NCI-H2196 treated with DMSO at 0.1 percent for 48 hours (cell line): ENCODE data around the gene GPR137.

Experiments used
- DNase-seq: peaks from one replicate; lab custom pipeline; 2025; ENCODE audit not compliant: unreplicated experiment; lab: John Stamatoyannopoulos, UW

Gene GPR137

DNA sequence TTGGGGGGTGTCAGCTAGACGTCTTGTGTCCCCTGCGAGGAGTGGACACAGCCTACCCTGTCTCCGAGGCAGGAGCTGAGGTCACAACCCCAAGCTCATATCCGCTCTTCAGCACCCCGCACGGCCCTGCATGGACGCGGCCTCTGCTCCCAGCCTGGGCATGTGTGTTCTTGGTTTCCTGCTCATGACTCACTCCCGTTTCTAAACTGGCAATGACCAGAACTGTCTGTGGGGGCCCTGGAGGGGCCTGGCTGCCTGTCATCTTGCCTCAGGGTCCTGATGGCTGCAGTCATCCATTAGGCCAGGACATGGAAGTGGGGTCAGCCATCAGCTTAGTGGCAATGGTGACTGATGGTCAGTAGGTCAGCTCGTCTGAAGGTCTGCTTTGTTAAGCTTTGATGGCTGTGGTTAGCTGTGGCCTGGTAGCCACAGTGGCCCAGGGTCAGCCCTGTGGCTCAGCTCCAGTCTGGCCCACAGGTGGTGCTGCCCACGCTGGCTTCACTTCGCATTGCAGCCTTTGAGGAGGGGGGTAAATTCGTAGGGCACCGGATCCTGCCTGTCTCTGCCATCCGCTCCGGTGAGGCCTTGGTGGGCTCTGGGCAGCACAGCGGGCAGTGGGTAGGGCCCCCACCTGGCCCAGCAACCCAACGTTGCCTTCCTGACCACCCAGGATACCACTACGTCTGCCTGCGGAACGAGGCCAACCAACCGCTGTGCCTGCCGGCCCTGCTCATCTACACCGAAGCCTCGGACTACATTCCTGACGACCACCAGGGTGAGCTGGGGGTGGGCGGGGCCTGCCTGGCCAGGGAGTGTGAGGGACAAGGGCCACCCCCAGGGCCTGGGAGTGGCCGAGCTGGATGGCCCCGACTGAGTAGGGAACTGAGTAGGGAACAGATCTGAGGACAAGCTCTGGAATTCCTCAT is 22.4 kb upstream of the GPR137 start:
- DNase-seq: no peak

GRCh38 chr11:64263947-64264317 is 21.7 kb upstream of the GPR137 start:
- DNase-seq: no peak

DNA sequence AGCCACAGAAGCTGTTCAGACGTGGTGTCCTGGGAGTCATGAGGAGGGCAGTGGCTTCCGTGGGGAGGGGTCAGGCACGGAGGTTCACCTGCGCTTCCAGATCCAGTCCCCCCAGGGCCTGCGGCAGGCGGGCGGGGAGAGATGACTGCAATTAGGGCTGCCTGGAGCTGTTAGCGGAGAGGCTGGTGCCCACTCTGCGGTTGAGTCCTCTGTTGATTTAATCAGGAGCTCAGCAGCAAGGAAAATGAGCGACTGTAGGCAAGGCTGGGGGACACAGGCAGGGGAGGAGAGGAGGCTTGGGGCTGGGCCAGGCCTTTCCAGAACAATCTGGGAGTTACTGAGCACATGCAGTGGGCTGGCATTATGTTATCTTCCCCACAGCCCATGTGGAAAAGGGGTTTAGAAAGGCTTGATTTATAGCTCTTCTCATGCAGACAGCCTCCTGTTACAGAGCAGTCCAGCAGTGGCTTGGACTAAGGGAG is 21.2 kb upstream of the GPR137 start:
- DNase-seq: no peak

- no peak for DNase-seq
Measured at GRCh38 chr11:64265176-64266160, 20.2 kb upstream of the GPR137 start.

DNA sequence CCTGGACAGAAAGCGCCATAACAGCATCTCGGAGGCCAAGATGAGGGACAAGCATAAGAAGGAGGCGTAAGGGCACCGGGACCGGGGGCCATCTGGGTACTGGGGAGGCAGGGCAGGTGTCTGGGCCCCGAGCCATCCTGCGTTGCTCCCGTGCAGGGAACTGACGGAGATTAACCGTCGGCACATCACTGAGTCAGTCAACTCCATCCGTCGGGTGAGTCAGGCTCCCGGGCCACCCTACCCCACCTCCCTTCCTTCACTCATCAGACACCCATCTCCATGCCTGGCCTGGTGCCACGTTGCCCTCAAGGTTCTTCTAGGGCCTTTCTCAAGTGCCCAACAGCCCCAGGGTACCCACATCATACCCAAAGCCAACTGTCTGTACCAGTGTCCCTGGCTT is 19.3 kb upstream of the GPR137 start:
- DNase-seq: no peak

DNA sequence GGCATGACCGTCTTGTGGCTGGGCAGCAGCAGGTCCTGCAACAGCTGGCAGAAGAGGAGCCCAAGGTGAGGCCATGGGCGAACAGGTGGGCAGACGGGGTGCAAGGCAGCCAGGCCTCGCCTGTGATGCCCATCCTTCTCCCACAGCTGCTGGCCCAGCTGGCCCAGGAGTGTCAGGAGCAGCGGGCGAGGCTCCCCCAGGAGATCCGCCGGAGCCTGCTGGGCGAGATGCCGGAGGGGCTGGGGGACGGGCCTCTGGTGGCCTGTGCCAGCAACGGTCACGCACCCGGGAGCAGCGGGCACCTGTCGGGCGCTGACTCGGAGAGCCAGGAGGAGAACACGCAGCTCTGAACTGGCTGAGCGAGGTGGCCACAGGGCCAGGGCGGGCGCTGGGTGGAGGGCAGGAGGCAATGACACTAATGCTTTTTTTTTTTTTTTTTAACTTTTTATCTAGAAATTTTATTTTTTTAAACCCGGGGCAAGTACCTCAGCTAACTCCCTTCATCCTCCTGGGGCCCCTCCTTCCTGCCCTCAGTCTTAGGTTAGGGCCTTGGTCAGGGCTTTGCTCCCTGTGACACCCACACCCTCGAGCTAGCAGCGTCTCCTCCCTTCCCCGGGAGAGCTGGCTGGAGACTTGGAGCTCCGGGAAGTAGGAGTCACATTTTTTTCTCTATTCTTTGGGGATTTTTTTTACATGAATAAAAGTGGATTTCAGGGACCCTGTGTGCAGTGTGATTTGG is 18.3 kb upstream of the GPR137 start:
- DNase-seq: no peak

GRCh38 chr11:64268025-64268892 is 17.4 kb upstream of the GPR137 start:
- peak; percentile 61 for DNase-seq

GRCh38 chr11:64268893-64269539 is 16.6 kb upstream of the GPR137 start:
- DNase-seq: no peak

DNA sequence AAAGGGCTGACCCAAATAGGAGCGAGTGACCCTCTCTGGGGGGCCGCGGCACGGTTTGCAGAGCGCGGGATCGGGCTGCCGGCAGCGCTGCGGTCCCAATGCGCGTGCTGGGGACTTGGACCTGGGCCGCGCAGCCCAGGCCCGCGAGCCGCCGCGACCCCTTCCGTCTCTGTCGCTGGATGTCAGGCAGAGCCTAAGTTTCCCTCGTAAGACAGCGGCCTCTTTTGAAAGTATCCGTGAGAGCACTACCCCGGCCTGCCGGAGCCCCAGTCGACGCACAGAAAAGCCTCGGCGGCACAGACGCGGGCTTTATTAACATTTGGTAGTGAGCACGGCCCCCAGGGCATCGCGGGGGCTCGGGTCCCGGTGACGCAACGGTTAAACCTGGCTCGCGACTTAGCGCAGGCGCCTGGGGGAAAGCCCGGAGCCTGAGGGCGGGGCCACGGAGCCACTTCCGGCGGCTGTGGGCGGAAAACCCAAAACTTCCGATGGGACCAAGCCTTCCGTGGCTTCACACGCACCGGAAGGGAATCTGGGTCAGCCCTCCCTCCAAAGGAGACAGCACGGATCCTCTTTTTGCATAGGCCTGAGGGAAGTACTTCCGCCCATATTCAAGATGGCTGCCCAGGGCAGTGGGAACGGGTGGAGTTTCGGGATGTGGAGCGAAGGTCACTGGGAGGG is 16.0 kb upstream of the GPR137 start:
- peak; percentile 99 for DNase-seq

- DNase-seq: no peak
Measured at GRCh38 chr11:64275031-64275800, 10.4 kb upstream of the GPR137 start.

GRCh38 chr11:64275841-64276240 is 9.8 kb upstream of the GPR137 start:
- no peak for DNase-seq

- no peak for DNase-seq
Measured at GRCh38 chr11:64276653-64277431, 8.8 kb upstream of the GPR137 start.

DNA sequence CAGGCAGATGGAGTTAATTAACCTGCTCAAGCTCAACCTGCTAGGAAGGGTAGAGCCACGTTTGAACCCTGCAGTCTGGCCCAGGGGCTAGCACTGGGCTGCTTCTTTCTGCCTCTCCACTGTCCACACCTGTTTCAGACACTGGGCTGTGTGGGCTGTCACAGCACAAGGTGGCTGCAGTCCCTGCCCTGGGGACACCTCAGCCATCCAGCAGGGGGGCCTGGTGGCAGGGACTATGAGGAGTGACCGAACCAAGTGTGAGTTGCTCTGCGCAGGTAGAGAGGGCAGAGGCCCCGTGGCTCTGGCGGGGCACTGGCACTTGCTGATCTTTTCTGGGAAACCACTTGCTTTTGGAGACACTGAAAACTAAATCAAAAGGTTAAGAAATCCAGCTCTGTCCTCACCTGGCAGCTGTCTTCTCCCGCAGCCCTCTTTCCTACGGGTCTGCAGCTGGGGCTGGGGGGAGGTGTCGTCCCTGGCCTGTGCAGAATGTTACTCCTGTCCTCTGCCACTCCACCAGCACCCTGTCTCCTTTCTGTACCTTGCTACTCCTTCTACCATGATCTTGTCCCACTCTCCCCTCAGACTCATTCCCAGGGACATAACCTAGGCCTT is 7.0 kb upstream of the GPR137 start:
- no peak for DNase-seq

DNA sequence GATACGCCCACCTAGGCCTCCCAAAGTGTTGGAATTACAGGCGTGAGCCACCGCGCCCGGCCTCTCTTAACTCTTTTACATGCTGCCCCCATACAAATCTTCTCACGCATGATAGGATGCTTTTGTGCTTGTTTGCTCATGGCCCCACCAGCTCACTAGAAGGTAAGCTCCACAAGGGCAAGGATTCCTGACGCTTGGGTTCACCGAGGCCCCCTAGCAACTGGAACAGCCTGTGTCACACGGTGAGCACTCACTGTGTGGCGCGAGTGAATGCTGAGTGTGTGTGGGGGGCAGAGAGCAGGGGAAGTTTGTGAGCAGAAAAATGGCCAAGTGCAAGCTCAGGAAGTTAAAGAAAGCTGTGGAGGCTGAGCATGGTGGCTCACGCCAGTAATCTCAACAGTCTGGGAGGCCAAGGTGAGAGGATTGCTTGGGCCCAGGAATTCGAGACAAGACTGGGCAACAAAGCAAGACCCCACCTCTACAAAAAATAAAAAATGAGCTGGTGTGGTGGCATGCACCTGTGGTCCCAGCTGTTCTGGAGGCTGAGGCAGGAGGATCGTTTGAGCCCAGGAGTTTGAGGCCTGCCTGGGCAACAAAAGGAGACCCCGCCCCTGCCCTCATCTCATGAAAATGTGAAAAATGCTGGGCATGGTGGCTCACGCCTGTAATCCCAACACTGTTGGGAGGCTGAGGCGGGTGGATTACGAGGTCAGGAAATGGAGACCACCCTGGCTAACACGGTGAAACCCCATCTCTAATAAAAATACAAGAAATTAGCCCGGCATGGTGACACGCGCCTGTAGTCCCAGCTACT is 3.5 kb upstream of the GPR137 start:
- no peak for DNase-seq

DNA sequence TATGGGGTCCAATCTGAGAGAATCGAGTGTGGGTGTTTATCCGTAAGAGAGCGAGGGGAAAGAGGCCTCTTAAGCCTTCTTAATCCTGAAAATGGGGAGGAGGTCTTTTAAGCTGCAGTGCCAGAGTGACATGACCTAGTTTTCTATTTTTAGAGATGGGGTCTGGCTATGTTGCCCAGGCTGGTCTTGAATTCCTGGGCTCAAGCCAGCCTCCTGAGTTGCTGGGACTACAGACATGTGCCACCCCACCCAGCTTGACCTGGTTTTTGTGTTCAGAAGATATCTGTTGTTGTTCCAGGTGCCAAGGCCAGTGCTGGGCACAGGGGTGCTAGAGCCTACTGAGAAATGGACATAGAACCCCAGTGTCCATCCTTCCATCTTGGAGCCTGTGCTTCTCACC is 2.6 kb upstream of the GPR137 start:
- no peak for DNase-seq
